Measurements from ENCODE around the gene SKA2. TPM values are rescaled to one million over a fixed set of nuclear protein-coding genes. Genes with fewer than 3 reads are reported as not detected.

Gene SKA2
- total and polyA plus RNA-seq, 10 of the 15 experiments (the other 5 are each of a cell fraction or from before 2014, with no cell fraction given), result 40.3 to 137 (median 112) TPM

- no peak for TF ChIP-seq ZNF24 (IDR thresholded peaks at IDR 0.05)
- TF ChIP-seq TBL1XR1 (IDR thresholded peaks at IDR 0.05; ENCODE audit: low read depth, low read length), result no peak
- TF ChIP-seq ATF7 (IDR thresholded peaks at IDR 0.05; ENCODE audit: low read depth), result peak; percentile 55
- TF ChIP-seq, protein P1, sequence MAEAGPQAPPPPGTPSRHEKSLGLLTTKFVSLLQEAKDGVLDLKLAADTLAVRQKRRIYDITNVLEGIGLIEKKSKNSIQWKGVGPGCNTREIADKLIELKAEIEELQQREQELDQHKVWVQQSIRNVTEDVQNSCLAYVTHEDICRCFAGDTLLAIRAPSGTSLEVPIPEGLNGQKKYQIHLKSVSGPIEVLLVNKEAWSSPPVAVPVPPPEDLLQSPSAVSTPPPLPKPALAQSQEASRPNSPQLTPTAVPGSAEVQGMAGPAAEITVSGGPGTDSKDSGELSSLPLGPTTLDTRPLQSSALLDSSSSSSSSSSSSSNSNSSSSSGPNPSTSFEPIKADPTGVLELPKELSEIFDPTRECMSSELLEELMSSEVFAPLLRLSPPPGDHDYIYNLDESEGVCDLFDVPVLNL (IDR thresholded peaks at IDR 0.05; ENCODE audit: low read depth, low read length), result no peak
- no peak for TF ChIP-seq JUNB (IDR thresholded peaks at IDR 0.05)
- TF ChIP-seq ZBED1 (IDR thresholded peaks at IDR 0.05; ENCODE audit: borderline replicate concordance), result no peak
- TF ChIP-seq POLR2A (IDR thresholded peaks at IDR 0.05; ENCODE audit: low read depth, low read length), result no peak; the same call in 1 of the 2 replicates
- TF ChIP-seq JUND (IDR thresholded peaks at IDR 0.05; ENCODE audit: low read depth, low read length), result no peak
- TF ChIP-seq PML (IDR thresholded peaks at IDR 0.05; ENCODE audit: low read length), result peak; percentile 9; the same call in 1 of the 2 replicates
- TF ChIP-seq NFXL1 (IDR thresholded peaks at IDR 0.05; ENCODE audit: borderline replicate concordance), result no peak
- no peak for TF ChIP-seq SMC3 (IDR thresholded peaks at IDR 0.05; ENCODE audit: borderline replicate concordance, low read length)
- TF ChIP-seq EGR1 (IDR thresholded peaks at IDR 0.05; ENCODE audit: borderline replicate concordance in 1 of 2, low read depth in 2 of 2, low read length in 2 of 2), result no peak
- TF ChIP-seq IRF4 (IDR thresholded peaks at IDR 0.05; ENCODE audit: low read depth, low read length), result no peak
- no peak for TF ChIP-seq ZBTB11 (CRISPR knock-in tag; IDR thresholded peaks at IDR 0.05)
- TF ChIP-seq, protein P2, sequence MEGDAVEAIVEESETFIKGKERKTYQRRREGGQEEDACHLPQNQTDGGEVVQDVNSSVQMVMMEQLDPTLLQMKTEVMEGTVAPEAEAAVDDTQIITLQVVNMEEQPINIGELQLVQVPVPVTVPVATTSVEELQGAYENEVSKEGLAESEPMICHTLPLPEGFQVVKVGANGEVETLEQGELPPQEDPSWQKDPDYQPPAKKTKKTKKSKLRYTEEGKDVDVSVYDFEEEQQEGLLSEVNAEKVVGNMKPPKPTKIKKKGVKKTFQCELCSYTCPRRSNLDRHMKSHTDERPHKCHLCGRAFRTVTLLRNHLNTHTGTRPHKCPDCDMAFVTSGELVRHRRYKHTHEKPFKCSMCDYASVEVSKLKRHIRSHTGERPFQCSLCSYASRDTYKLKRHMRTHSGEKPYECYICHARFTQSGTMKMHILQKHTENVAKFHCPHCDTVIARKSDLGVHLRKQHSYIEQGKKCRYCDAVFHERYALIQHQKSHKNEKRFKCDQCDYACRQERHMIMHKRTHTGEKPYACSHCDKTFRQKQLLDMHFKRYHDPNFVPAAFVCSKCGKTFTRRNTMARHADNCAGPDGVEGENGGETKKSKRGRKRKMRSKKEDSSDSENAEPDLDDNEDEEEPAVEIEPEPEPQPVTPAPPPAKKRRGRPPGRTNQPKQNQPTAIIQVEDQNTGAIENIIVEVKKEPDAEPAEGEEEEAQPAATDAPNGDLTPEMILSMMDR (IDR thresholded peaks at IDR 0.05 in 2 of 3, conservative IDR thresholded peaks at IDR 0.05 in 1 of 3; ENCODE audit: control insufficient read depth in 2 of 3, extremely low read depth in 1 of 3, insufficient read depth in 1 of 3, low read depth in 3 of 3, low read length in 3 of 3), result no peak
- no peak; the same call in none of the 2 replicates for TF ChIP-seq POLR2AphosphoS5 (IDR thresholded peaks at IDR 0.05; ENCODE audit: low read length)
- TF ChIP-seq, protein P3, sequence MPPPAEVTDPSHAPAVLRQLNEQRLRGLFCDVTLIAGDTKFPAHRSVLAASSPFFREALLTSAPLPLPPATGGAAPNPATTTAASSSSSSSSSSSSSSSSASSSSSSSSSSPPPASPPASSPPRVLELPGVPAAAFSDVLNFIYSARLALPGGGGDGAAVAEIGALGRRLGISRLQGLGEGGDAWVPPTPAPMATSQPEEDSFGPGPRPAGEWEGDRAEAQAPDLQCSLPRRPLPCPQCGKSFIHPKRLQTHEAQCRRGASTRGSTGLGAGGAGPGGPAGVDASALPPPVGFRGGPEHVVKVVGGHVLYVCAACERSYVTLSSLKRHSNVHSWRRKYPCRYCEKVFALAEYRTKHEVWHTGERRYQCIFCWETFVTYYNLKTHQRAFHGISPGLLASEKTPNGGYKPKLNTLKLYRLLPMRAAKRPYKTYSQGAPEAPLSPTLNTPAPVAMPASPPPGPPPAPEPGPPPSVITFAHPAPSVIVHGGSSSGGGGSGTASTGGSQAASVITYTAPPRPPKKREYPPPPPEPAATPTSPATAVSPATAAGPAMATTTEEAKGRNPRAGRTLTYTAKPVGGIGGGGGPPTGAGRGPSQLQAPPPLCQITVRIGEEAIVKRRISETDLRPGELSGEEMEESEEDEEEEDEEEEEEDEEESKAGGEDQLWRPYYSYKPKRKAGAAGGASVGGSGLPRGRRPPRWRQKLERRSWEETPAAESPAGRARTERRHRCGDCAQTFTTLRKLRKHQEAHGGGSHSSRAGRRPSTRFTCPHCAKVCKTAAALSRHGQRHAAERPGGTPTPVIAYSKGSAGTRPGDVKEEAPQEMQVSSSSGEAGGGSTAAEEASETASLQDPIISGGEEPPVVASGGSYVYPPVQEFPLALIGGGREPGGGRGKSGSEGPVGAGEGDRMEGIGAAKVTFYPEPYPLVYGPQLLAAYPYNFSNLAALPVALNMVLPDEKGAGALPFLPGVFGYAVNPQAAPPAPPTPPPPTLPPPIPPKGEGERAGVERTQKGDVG (CRISPR knock-in tag; IDR thresholded peaks at IDR 0.05), result no peak
- TF ChIP-seq WRNIP1 (IDR thresholded peaks at IDR 0.05; ENCODE audit: borderline replicate concordance, low read depth, low read length), result no peak
Observed at GRCh38 chr17:59154721-59155438, at the start of gene SKA2 (continued).
